KOPT-K1 (cell line): ENCODE data around the gene GUCA2B.

Experiments
- H3K27ac ChIP-seq: fragments of 200-600 bp; sonication (generic); 2 replicates; pipeline ENCODE4 v1.5.1; 2016; ENCODE audit warnings: antibody characterized with exemption, mild to moderate bottlenecking, low read depth, low read length; ENCODE audit not compliant: poor library complexity, severe bottlenecking
- H3K36me3 ChIP-seq: fragments of 200-600 bp; sonication (generic); 2 replicates; pipeline ENCODE4 v1.5.1; 2017; ENCODE audit warnings: antibody characterized with exemption, mild to moderate bottlenecking, low read length, moderate library complexity; ENCODE audit not compliant: insufficient read depth
- H3K9me3 ChIP-seq: fragments of 200-600 bp; sonication (generic); 2 replicates; pipeline ENCODE4 v1.5.1; 2017; ENCODE audit warnings: antibody characterized with exemption, low read length, mild to moderate bottlenecking; ENCODE audit not compliant: insufficient read depth, poor library complexity, severe bottlenecking

Gene GUCA2B

DNA sequence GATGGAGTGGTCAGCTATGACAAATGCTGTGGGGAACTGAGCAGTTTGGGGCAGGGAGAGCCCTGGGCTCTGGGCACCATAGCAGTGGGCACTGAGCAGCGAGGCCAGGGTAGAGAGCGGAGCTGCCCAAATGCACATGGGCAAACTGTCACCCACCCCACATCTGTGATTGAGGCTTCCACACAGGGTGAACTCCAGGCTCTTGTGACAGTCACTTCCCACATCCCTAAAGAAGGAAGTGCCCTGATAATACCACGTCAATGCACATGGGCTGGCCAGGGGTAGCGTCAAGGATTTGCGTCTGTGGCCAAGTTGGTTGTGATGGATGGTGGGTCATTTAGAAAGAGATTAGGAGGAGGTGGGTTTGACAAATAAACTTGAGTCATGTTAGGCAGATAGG is 2.6 kb upstream of the GUCA2B start:
- H3K27ac ChIP-seq, result no peak overlapping the region
- H3K36me3 ChIP-seq, result no peaks in the 10 kb centered on the region
- H3K9me3 ChIP-seq, result no peaks in the 10 kb centered on the region

DNA sequence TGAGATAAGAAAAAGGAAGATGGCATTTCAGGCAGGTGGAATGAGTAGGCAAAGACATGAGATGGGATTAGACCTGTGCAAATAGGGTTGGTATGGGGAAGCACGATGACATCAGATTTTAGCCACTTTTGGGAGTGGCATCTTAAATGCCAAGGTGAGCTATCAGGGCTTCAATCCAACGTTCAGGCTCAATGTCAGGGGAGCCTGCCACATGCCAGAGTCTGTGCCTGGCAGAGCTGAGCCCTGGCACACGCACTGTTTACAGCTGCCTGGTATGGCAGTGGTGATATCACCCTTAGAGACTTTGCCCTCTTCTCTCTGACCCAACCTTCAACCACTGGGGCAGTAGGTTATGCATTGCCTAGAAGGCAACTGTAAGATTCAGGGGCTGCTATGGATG is 1.1 kb upstream of the GUCA2B start:
- Histone ChIP-seq H3K9me3 (no peaks in the 10 kb centered on the region), H3K36me3 (no peaks in the 10 kb centered on the region), H3K27ac (no peak overlapping the region)

DNA sequence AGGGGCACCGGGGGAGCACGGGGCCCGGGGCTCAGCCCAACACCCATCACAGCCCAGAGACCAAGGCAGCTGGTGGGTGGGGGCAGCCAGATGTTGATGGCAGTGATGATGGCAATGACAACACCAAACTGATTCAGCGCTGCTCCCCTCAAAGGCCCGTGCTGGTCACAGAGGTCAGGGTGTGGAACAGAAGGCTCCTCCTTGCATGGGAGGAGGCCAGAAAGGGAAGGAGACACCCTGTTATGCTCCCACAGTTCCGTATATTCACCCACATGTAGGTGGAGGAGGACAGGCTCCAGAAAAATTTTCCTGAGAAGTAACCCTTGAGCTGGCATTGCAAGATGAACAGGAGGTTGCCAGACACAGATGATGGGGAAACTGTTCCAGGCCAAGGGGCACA is 414 bp downstream of the GUCA2B start:
- Histone ChIP-seq H3K36me3 (no peaks in the 10 kb centered on the region), H3K9me3 (no peaks in the 10 kb centered on the region), H3K27ac (no peak overlapping the region)

- H3K27ac ChIP-seq, result no peak overlapping the region
- H3K36me3 ChIP-seq, result no peaks in the 10 kb centered on the region
- no peaks in the 10 kb centered on the region for H3K9me3 ChIP-seq
Observed at GRCh38 chr1:42154685-42155084, 1.5 kb downstream of the GUCA2B start.

GRCh38 chr1:42155362-42155761 is 2.2 kb downstream of the GUCA2B start:
- H3K27ac ChIP-seq, result no peak overlapping the region
- H3K9me3 ChIP-seq, result peaks cover 3% of the 10 kb centered on the region
- H3K36me3 ChIP-seq, result no peaks in the 10 kb centered on the region

GRCh38 chr1:42157667-42158066 is 4.5 kb downstream of the GUCA2B start:
- H3K36me3 ChIP-seq, result no peaks in the 10 kb centered on the region
- H3K27ac ChIP-seq, result peak overlapping the region; percentile 5
- peaks cover 18% of the 10 kb centered on the region for H3K9me3 ChIP-seq

- no peak overlapping the region for H3K27ac ChIP-seq
- no peaks in the 10 kb centered on the region for H3K36me3 ChIP-seq
- peaks cover 18% of the 10 kb centered on the region for H3K9me3 ChIP-seq
Observed at GRCh38 chr1:42158189-42158588, 5.0 kb downstream of the GUCA2B start.

DNA sequence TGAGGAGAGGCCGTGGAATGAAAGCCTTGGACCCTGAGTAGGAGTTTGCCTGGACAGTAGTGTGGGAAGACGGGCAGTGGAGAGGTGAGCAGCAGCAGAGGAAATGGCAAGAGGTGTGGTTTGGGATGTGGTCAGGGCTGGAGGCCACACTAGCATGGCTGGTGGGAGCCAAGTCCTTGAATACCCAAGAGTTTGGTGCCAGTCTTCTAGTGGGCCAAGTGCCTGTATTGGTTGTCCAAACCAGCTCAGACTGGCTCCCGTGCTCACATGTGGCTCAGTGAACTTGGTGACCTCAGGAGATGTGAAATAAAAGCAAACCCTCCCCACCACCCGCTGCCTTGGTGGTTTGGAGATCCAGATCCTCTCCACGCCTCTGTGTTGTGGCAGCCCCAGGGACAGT is 9.0 kb downstream of the GUCA2B start:
- Histone ChIP-seq H3K27ac (no peak overlapping the region), H3K36me3 (no peaks in the 10 kb centered on the region), H3K9me3 (peaks cover 18% of the 10 kb centered on the region)

- no peaks in the 10 kb centered on the region for H3K36me3 ChIP-seq
- H3K27ac ChIP-seq, result no peak overlapping the region
- H3K9me3 ChIP-seq, result peaks cover 18% of the 10 kb centered on the region
Observed at GRCh38 chr1:42163114-42163513, 9.9 kb downstream of the GUCA2B start.

GRCh38 chr1:42163536-42164503 is 10.6 kb downstream of the GUCA2B start:
- H3K9me3 ChIP-seq, result peaks cover 18% of the 10 kb centered on the region
- no peak overlapping the region for H3K27ac ChIP-seq
- no peaks in the 10 kb centered on the region for H3K36me3 ChIP-seq

DNA sequence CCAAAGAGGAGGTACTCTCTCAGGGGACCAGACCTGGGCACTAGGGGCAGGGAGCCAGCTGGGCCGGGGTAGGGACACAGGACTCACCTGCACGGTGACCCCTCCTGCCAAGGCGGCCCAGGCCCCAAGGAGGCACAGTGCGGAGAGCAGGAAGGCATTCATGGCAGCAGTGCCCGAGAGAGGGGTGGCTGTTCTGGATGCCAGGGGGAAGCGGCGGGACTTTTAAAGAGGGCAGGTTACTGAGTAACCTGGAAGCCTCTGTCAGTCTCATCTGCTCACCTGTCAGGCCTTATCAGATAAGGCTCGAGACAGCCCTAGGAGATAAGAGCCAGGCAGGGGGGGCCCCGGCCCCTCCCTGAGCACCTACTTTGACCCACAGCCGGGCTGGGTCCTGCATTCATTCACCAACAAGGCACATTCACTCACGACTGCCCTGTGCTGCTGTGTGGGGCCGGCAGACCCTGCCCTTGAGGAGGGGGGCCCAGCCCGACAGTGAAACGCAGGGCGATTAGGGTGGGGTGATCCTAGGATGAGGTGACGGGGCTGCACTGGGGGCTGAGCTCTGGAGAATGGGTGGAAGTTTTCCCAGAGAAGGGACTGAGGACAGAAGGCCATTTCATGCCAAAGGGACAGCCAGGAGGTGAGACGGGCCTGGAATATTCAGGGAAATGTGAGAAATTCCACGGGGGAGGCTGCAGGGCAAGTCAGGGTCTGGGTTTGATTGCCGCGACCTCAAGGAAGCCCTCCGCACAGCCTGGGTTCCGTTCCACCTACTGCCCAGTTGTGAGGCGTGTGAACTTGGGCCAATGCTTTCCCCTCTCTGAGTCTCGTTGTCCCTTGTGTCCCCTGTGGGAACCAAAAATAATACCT is 11.6 kb downstream of the GUCA2B start, which contains the start of gene GUCA2A:
Gene GUCA2A (minus strand): TSS at position 195 of the 870 bp plus-strand sequence. CDS start 33 bp downstream, at position 162.
- no peaks in the 10 kb centered on the region for H3K36me3 ChIP-seq
- peaks cover 18% of the 10 kb centered on the region for H3K9me3 ChIP-seq
- no peak within 1 kb of the TSS for H3K27ac ChIP-seq

GRCh38 chr1:42165511-42166210 is 12.5 kb downstream of the GUCA2B start:
- H3K36me3 ChIP-seq, result no peaks in the 10 kb centered on the region
- no peak overlapping the region for H3K27ac ChIP-seq
- peaks cover 12% of the 10 kb centered on the region for H3K9me3 ChIP-seq

- H3K36me3 ChIP-seq, result no peaks in the 10 kb centered on the region
- H3K9me3 ChIP-seq, result no peaks in the 10 kb centered on the region
- no peak overlapping the region for H3K27ac ChIP-seq
Observed at GRCh38 chr1:42167611-42168390, 14.6 kb downstream of the GUCA2B start.

GRCh38 chr1:42168391-42168670 is 15.1 kb downstream of the GUCA2B start:
- no peaks in the 10 kb centered on the region for H3K36me3 ChIP-seq
- no peaks in the 10 kb centered on the region for H3K9me3 ChIP-seq
- no peak overlapping the region for H3K27ac ChIP-seq
